Loucy (cell line): ENCODE data around the gene KCMF1.

Experiments used
- H2AFZ ChIP-seq: fragments of 200-600 bp; sonication (generic); 2 replicates; pipeline ENCODE4 v1.6.0; 2016; ENCODE audit warnings: antibody characterized with exemption, mild to moderate bottlenecking, low read length, moderate library complexity
- H3F3A ChIP-seq: fragments of 200-600 bp; 2 replicates; pipeline ENCODE4 v1.6.0; 2016; ENCODE audit warnings: antibody characterized with exemption, low read depth, mild to moderate bottlenecking
- H3K27me3 ChIP-seq: fragments of 200-600 bp; sonication (generic); 2 replicates; pipeline ENCODE4 v1.6.1; 2014; ENCODE audit warnings: low read length, mild to moderate bottlenecking; ENCODE audit not compliant: insufficient read depth, poor library complexity, severe bottlenecking
- H3K36me3 ChIP-seq: fragments of 200-600 bp; sonication (generic); 2 replicates; pipeline ENCODE4 v1.6.1; 2016; ENCODE audit warnings: low read length; ENCODE audit not compliant: insufficient read depth
- H3K4me1 ChIP-seq: fragments of 200-600 bp; sonication (generic); 2 replicates; pipeline ENCODE4 v1.5.1; 2014; ENCODE audit warnings: low read length, mild to moderate bottlenecking; ENCODE audit not compliant: insufficient read depth, poor library complexity, severe bottlenecking
- H3K4me2 ChIP-seq: fragments of 200-600 bp; sonication (generic); 2 replicates; pipeline ENCODE4 v1.6.0; 2014; ENCODE audit warnings: antibody characterized with exemption, low read length, low read depth, mild to moderate bottlenecking; ENCODE audit not compliant: poor library complexity, severe bottlenecking
- H3K4me3 ChIP-seq: fragments of 200-600 bp; sonication (generic); 2 replicates; pipeline ENCODE4 v1.5.1; 2014; ENCODE audit warnings: low read length, mild to moderate bottlenecking, mixed read lengths; ENCODE audit not compliant: poor library complexity, severe bottlenecking
- H3K79me2 ChIP-seq: fragments of 200-600 bp; sonication (generic); 2 replicates; pipeline ENCODE4 v1.6.1; 2014; ENCODE audit warnings: low read length; ENCODE audit not compliant: insufficient read depth
- H3K9ac ChIP-seq: fragments of 200-600 bp; sonication (generic); 2 replicates; pipeline ENCODE4 v1.6.0; 2014; ENCODE audit warnings: mild to moderate bottlenecking, low read depth, low read length, moderate library complexity; ENCODE audit not compliant: poor library complexity, severe bottlenecking
- H3K9me2 ChIP-seq: fragments of 200-600 bp; sonication (generic); replicated peaks from 2 replicates; pipeline ENCODE4 v1.6.1; 2016; ENCODE audit warnings: low read depth, low read length, mixed read lengths
- H3K9me3 ChIP-seq: fragments of 200-600 bp; sonication (generic); 2 replicates; pipeline ENCODE4 v1.6.1; 2014; ENCODE audit warnings: mild to moderate bottlenecking, antibody characterized with exemption, low read length, low read depth; ENCODE audit not compliant: insufficient read depth
- H4K20me1 ChIP-seq: fragments of 200-600 bp; sonication (generic); 2 replicates; pipeline ENCODE4 v1.6.0; 2014; ENCODE audit warnings: antibody characterized with exemption, low read length, mild to moderate bottlenecking; ENCODE audit not compliant: insufficient read depth, poor library complexity, severe bottlenecking
- EZH2phosphoT487 ChIP-seq: fragments of 200-600 bp; IDR thresholded peaks from 2 replicates; pipeline ENCODE4 v1.6.1; 2018; ENCODE audit warnings: antibody characterized with exemption, mild to moderate bottlenecking, moderate library complexity, borderline replicate concordance
- TF ChIP-seq, protein P1 (sequence below): fragments of 200-600 bp; sonication (generic); conservative IDR thresholded peaks from 2 replicates; pipeline ENCODE4 v1.5.1; 2014; ENCODE audit warnings: mild to moderate bottlenecking, antibody characterized with exemption, low read length

KCMF1 gene

DNA sequence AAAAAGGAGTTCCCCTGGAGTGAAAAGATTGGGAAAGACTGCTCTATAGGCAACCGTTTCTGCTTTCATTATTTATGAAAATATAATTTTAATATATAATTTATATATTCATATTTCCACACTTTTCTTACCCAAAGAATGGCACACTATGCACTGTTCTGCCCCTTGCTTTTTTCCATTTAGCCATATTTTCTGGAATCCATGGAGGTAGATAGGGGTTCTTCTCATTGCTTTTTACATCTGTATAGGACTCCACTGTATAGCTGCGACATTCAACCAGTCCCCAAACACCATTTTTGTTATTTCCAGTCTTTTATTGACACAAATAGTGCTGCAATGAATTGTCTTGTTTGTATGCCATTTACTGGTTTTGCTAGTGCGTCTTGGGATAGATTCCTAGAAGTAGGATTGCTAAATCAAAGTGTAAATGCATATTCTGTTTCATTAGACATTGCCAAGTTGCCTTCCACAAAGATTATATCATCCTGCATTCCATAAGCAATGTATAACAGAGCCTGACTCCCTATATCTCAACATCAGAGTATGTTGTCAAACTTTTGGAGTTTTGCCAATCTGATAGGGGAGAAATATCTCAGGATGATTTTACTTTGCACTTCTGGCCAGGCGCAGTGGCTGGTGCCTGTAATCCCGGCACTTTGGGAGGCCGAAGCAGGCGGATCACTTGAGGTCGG is 135.7 kb downstream of the KCMF1 start:
- no peaks in the 10 kb centered on the region for H3K4me1 ChIP-seq
- H3K79me2 ChIP-seq: no peaks in the 10 kb centered on the region
- H4K20me1 ChIP-seq: no peaks in the 10 kb centered on the region
- H3F3A ChIP-seq: no peaks in the 10 kb centered on the region
- no peak overlapping the region for H2AFZ ChIP-seq
- H3K9me2 ChIP-seq: no peaks in the 10 kb centered on the region
- no peak overlapping the region for H3K4me3 ChIP-seq
- no peaks in the 10 kb centered on the region for H3K9me3 ChIP-seq
- no peak overlapping the region for H3K4me2 ChIP-seq
- H3K36me3 ChIP-seq: no peaks in the 10 kb centered on the region
- no peak overlapping the region for H3K9ac ChIP-seq
- H3K27me3 ChIP-seq: no peaks in the 10 kb centered on the region
- TF ChIP-seq EZH2phosphoT487: no peak
- TF ChIP-seq, protein P1, sequence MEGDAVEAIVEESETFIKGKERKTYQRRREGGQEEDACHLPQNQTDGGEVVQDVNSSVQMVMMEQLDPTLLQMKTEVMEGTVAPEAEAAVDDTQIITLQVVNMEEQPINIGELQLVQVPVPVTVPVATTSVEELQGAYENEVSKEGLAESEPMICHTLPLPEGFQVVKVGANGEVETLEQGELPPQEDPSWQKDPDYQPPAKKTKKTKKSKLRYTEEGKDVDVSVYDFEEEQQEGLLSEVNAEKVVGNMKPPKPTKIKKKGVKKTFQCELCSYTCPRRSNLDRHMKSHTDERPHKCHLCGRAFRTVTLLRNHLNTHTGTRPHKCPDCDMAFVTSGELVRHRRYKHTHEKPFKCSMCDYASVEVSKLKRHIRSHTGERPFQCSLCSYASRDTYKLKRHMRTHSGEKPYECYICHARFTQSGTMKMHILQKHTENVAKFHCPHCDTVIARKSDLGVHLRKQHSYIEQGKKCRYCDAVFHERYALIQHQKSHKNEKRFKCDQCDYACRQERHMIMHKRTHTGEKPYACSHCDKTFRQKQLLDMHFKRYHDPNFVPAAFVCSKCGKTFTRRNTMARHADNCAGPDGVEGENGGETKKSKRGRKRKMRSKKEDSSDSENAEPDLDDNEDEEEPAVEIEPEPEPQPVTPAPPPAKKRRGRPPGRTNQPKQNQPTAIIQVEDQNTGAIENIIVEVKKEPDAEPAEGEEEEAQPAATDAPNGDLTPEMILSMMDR: no peak
